Nephron progenitor cell (in vitro differentiated cells): ENCODE results near the gene P2RX3.

ENCODE experiments used
- DNase-seq: peaks from one replicate; pipeline ENCODE4 v3.0.0; 2021
- H3K27ac Mint-ChIP-seq: 2 replicates; pipeline ENCODE4 v1.8.0; 2021; ENCODE audit warnings: mild to moderate bottlenecking, moderate library complexity, mixed read lengths
- H3K27me3 Mint-ChIP-seq: 2 replicates; pipeline ENCODE4 v1.8.0; 2021; ENCODE audit warnings: mild to moderate bottlenecking, low read depth, mixed read lengths; ENCODE audit not compliant: poor library complexity
- H3K36me3 Mint-ChIP-seq: 2 replicates; pipeline ENCODE4 v1.8.0; 2021; ENCODE audit warnings: low read depth, mixed read lengths
- H3K4me1 Mint-ChIP-seq: 2 replicates; pipeline ENCODE4 v1.8.0; 2021; ENCODE audit warnings: mixed read lengths
- H3K4me3 Mint-ChIP-seq: 2 replicates; pipeline ENCODE4 v1.8.0; 2021; ENCODE audit warnings: mild to moderate bottlenecking, moderate library complexity, mixed read lengths
- H3K9me3 Mint-ChIP-seq: 2 replicates; pipeline ENCODE4 v1.8.0; 2021; ENCODE audit warnings: mild to moderate bottlenecking, moderate library complexity, mixed read lengths
- TF ChIP-seq, protein P1 (sequence below): fragments of 200-600 bp; sonication (generic); IDR thresholded peaks from 2 replicates; pipeline ENCODE4 v1.5.0; 2021; ENCODE audit warnings: antibody characterized with exemption

P2RX3 gene

GRCh38 chr11:57410287-57410686 lies 72.1 kb downstream of the P2RX3 start:
- Mint-ChIP-seq H3K27ac (no peak overlapping the region), H3K9me3 (peaks cover 3% of the 10 kb centered on the region), H3K36me3 (peaks cover 69% of the 10 kb centered on the region), H3K27me3 (peaks cover 3% of the 10 kb centered on the region), H3K4me1 (no peaks in the 10 kb centered on the region), H3K4me3 (no peak overlapping the region)
- DNase-seq = no peak
- TF ChIP-seq, protein P1, sequence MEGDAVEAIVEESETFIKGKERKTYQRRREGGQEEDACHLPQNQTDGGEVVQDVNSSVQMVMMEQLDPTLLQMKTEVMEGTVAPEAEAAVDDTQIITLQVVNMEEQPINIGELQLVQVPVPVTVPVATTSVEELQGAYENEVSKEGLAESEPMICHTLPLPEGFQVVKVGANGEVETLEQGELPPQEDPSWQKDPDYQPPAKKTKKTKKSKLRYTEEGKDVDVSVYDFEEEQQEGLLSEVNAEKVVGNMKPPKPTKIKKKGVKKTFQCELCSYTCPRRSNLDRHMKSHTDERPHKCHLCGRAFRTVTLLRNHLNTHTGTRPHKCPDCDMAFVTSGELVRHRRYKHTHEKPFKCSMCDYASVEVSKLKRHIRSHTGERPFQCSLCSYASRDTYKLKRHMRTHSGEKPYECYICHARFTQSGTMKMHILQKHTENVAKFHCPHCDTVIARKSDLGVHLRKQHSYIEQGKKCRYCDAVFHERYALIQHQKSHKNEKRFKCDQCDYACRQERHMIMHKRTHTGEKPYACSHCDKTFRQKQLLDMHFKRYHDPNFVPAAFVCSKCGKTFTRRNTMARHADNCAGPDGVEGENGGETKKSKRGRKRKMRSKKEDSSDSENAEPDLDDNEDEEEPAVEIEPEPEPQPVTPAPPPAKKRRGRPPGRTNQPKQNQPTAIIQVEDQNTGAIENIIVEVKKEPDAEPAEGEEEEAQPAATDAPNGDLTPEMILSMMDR = no peak

DNA sequence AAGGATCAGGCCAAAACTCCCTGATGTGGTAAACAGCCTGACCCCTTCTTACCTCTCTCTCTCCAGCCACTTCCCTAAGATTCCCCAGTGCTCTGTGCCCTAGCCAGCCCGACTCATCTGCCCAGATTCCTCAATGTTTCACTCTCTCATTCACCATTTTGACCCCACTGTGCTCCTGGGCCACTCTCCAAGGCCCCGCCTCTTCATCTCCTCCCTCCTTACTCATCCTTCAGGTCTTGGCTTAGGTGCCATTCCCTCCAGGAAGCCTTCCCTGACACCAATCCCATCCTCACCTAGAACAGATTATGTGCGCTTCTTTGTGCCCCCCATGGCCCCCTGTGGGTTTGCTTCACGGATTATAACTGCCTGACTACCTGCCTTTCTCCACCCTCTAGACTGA lies 75.5 kb downstream of the P2RX3 start:
- DNase-seq = no peak
- peaks cover 6% of the 10 kb centered on the region for H3K27me3 Mint-ChIP-seq
- H3K27ac Mint-ChIP-seq = no peak overlapping the region
- peaks cover 78% of the 10 kb centered on the region for H3K36me3 Mint-ChIP-seq
- H3K4me1 Mint-ChIP-seq = no peaks in the 10 kb centered on the region
- peaks cover 3% of the 10 kb centered on the region for H3K9me3 Mint-ChIP-seq
- TF ChIP-seq, protein P1 = no peak
- H3K4me3 Mint-ChIP-seq = no peak overlapping the region

DNA sequence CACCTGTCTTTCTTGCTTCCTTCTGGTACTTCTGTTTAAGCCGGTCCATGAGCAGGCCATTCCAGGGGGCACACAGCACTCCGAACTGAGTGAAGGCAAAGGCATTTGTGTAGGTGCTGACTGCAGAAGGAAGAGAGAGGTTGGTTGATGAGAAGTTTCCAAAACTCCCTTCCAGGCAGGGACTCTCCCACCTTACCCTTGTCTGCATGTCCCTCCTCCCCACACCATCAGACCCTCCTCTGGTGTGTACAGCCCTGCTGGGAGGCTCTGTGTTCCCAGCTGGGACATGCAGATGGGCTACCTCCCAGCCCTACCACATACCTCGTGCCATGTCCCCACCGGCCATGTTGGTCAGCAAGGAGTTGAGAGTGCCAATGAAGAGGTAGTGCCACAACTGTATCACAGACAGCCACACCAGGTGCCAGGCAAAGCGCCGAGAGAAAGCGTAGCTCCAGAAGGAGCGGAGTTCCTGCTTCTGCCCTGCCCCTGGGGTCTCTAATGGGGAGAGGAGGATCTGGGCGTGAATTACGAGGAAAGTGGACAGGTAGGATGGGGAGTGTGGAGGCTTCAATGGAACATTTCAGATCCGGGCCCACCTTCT lies 76.6 kb downstream of the P2RX3 start:
- Mint-ChIP-seq H3K27ac (no peak overlapping the region), H3K4me1 (no peaks in the 10 kb centered on the region), H3K9me3 (peaks cover 3% of the 10 kb centered on the region), H3K27me3 (peaks cover 2% of the 10 kb centered on the region), H3K36me3 (peaks cover 75% of the 10 kb centered on the region), H3K4me3 (no peak overlapping the region)
- TF ChIP-seq, protein P1 = no peak
- DNase-seq = no peak

- Mint-ChIP-seq H3K4me1 (no peaks in the 10 kb centered on the region), H3K27me3 (peaks cover 2% of the 10 kb centered on the region), H3K9me3 (no peaks in the 10 kb centered on the region), H3K4me3 (no peak overlapping the region), H3K36me3 (peaks cover 60% of the 10 kb centered on the region), H3K27ac (no peak overlapping the region)
- DNase-seq = no peak
- TF ChIP-seq, protein P1 = no peak
These were observed 78.3 kb downstream of the P2RX3 start for GRCh38 chr11:57416436-57416835.

GRCh38 chr11:57417056-57417455 lies 78.9 kb downstream of the P2RX3 start:
- H3K4me1 Mint-ChIP-seq = no peaks in the 10 kb centered on the region
- H3K36me3 Mint-ChIP-seq = peaks cover 54% of the 10 kb centered on the region
- H3K27ac Mint-ChIP-seq = no peak overlapping the region
- H3K4me3 Mint-ChIP-seq = no peak overlapping the region
- DNase-seq = no peak
- TF ChIP-seq, protein P1 = no peak
- peaks cover 2% of the 10 kb centered on the region for H3K27me3 Mint-ChIP-seq
- no peaks in the 10 kb centered on the region for H3K9me3 Mint-ChIP-seq

DNA sequence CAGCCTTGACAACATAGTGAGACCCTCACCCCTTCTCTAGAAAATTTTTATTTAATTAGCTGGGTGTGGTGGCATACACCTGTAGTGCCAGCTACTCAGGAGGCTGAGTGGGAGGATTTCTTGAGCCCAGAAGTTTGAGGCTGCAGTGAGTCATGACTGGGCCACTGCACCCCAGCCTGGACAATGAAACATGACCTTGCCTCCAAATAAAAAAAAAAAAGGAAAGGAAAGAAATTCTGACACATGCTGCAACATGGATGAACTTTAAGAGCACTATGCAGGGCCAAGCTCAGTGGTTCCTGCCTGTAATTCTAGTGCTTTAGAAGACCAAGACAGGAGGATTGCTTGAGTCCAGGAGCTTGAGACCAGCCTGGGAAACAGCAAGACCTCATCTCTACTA lies 80.0 kb downstream of the P2RX3 start:
- Mint-ChIP-seq H3K4me1 (no peaks in the 10 kb centered on the region), H3K27ac (no peak overlapping the region), H3K27me3 (peaks cover 2% of the 10 kb centered on the region), H3K4me3 (no peak overlapping the region), H3K36me3 (peaks cover 56% of the 10 kb centered on the region), H3K9me3 (no peaks in the 10 kb centered on the region)
- DNase-seq = no peak
- TF ChIP-seq, protein P1 = no peak
